ENCODE measurements around the gene S100G. TPM values are rescaled to one million over a fixed set of nuclear protein-coding genes. Genes with fewer than 3 reads are reported as not detected.

S100G gene
- total and polyA plus RNA-seq, 2 experiments from 2014 or later = not detected

- DNase-seq (ENCODE audit: low spot score) (no peak), ATAC-seq (no peak)
- H3K9me3 Mint-ChIP-seq = no peaks in the 10 kb centered on the region; the same call in 2 of the 3 replicates
- Histone ChIP-seq H4K20me1 (replicated peaks; ENCODE audit: insufficient read depth) (no peaks in the 10 kb centered on the region), H2AFZ (no peak overlapping the region), H3K4me2 (no peak overlapping the region), H3K36me3 (ENCODE audit: insufficient read depth) (no peaks in the 10 kb centered on the region), H3K4me1 (ENCODE audit: insufficient read depth) (peaks cover 14% of the 10 kb centered on the region), H3F3A (replicated peaks; ENCODE audit: low read depth) (no peaks in the 10 kb centered on the region), H3K27ac (ENCODE audit: low read depth) (no peak overlapping the region), H3K79me2 (replicated peaks; ENCODE audit: insufficient read depth) (no peaks in the 10 kb centered on the region), H3K4me3 (no peak overlapping the region), H3K9me2 (ENCODE audit: insufficient read depth) (no peaks in the 10 kb centered on the region), H3K27me3 (ENCODE audit: insufficient read depth) (no peaks in the 10 kb centered on the region)
- H3K4me1 Mint-ChIP-seq = peaks cover 18% of the 10 kb centered on the region
- no peak overlapping the region for H3K27ac Mint-ChIP-seq
- peaks cover 46% of the 10 kb centered on the region for H3K36me3 Mint-ChIP-seq (ENCODE audit: low read depth)
- H3K4me3 Mint-ChIP-seq = no peak overlapping the region
- no peaks in the 10 kb centered on the region for H3K27me3 Mint-ChIP-seq (ENCODE audit: insufficient read depth, low read depth, poor library complexity)
- no peak for TF ChIP-seq CREB1 (CRISPR knock-in tag; IDR thresholded peaks at IDR 0.05; ENCODE audit: low read depth)
- no peak for TF ChIP-seq STAT1 (IDR thresholded peaks at IDR 0.05; ENCODE audit: unreplicated experiment)
- no peak for TF ChIP-seq ETS1 (IDR thresholded peaks at IDR 0.05)
- TF ChIP-seq ZNF462 (CRISPR knock-in tag; IDR thresholded peaks at IDR 0.05) = no peak
- TF ChIP-seq NANOG (IDR thresholded peaks at IDR 0.05; ENCODE audit: borderline replicate concordance) = no peak
- no peak for TF ChIP-seq EZH2 (IDR thresholded peaks at IDR 0.05; ENCODE audit: low read depth, unreplicated experiment)
- TF ChIP-seq CTCF (conservative IDR thresholded peaks at IDR 0.05; ENCODE audit: low read depth in 2 of 2) = no peak
- no peak for TF ChIP-seq EZH2phosphoT487 (IDR thresholded peaks at IDR 0.05; ENCODE audit: unreplicated experiment)
- no peak for TF ChIP-seq POLR2AphosphoS5 (IDR thresholded peaks at IDR 0.05; ENCODE audit: low read depth)
- no peak for TF ChIP-seq JUNB (IDR thresholded peaks at IDR 0.05; ENCODE audit: unreplicated experiment)
- TF ChIP-seq ZNF114 (CRISPR knock-in tag; IDR thresholded peaks at IDR 0.05) = no peak
- no peak for TF ChIP-seq ZNF331 (CRISPR knock-in tag; IDR thresholded peaks at IDR 0.05; ENCODE audit: low read depth)
- no peak for TF ChIP-seq REST (IDR thresholded peaks at IDR 0.05; ENCODE audit: unreplicated experiment)
Measured at GRCh38 chrX:16646366-16647138, 3.4 kb upstream of the S100G start.

All from GM23338 (cell line).